ENCODE results near the gene ASNSD1.
"Not testable (repeated sequence)": the region's sequence is repeated elsewhere in the genome, so short reads cannot be mapped to it uniquely, and the experiment has no call there.

The ASNSD1 gene

GRCh38 chr2:189648846-189649509 lies 12.3 kb upstream of the ASNSD1 start:
- no peak for DNase-seq

GRCh38 chr2:189651284-189651683 lies 10.0 kb upstream of the ASNSD1 start:
- DNase-seq, result no peak

DNA sequence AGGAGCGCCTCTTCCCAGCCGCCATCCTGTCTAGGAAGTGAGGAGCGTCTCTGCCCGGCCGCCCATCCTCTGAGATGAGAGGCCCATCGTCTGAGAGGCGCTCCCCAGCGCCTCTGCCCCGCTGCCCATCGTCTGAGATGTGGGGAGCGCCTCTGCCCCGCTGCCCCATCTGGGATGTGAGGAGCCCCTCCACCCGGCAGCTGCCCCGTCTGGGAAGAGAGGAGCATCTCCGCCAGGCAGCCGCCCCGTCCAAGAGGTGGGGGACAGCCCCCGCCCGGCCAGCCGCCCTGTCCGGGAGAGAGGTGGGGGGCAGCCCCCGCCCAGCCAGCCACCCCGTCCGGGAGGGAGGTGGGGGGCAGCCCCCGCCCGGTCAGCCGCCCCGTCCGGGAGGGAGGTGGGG lies 7.8 kb upstream of the ASNSD1 start:
- not testable (repeated sequence) for DNase-seq

GRCh38 chr2:189654641-189655040 lies 6.6 kb upstream of the ASNSD1 start:
- DNase-seq, result no peak

DNA sequence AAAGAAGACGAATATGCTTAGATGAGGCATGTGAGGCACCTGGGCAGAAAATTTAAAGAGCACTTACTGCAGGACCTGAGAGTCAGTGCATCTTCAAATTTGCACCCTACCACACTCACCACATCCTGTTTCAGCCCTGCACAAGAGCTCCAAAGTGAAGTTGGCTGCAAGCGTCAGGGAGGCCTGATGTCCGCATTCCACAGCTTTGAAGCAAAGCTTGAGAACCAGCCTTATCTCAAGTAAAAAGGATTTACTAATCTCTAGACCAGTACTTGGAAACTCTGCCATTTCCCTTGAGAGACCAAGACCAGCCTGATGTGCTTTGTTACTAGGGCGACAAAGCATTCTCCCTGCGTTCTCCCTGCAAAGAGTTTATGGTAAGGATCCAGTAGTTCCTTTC lies 3.4 kb upstream of the ASNSD1 start:
- DNase-seq, result no peak

DNA sequence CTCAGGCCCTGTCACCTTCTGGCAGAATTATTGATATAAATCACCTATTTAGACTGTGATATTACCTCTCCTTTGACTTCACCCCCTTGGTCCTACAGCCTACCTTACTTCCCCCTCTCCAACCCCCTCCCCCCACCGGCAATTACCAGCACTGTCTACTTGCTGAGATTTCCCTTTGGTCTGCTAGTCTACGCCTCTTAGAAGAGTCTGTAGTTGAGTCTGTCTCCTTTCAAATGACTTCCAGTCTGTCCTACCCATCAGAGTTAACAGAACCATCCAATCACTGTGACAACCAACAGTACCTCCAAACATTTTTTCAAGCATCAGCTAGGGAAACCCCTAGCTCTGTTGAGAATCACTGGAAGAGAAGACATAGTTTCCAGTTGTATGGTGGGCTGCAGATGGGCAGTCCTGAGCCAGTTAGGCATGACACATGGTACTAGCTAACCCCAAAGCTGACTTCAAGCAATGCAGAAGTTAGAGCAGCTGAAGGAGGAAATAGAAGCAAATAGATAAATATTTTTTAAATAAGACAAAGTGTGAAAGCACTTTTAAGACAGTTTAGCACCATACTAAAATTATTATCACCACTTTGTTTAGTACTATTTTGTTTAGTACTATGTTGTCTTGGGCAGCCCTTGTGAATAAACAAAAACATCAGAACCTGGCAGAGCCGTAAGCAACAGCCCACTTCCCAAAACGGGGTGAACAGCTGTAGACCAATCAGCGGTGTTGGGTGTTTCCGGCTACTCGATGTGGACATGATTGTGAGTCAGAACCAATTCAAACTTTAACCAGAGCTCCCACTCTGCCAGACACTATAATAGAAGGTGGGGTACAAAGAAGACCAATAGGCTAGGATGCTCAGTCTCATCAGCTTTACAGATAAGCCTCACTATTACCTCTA lies 2.7 kb upstream of the ASNSD1 start:
- no peak for DNase-seq

DNA sequence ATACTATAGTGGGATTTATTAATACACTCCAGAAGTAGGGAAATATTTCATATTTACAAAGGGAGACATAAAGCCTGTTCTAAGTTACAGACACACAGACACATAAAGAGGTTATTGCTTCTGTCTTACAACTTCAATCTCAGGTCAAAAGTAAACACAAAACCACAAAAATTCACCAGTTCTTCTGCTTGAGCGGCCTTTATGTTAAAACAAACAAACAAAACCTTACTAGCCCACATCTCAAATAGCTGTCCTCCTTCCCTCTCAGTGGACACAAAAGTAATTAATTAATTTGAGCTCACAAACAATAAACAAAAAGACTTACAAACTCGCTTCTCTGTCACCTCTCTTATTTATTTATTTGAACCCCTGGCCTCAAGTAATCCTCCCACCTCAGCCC lies 1.5 kb upstream of the ASNSD1 start:
- no peak for DNase-seq

GRCh38 chr2:189660803-189661147 lies 484 bp upstream of the ASNSD1 start:
- no peak for DNase-seq

DNA sequence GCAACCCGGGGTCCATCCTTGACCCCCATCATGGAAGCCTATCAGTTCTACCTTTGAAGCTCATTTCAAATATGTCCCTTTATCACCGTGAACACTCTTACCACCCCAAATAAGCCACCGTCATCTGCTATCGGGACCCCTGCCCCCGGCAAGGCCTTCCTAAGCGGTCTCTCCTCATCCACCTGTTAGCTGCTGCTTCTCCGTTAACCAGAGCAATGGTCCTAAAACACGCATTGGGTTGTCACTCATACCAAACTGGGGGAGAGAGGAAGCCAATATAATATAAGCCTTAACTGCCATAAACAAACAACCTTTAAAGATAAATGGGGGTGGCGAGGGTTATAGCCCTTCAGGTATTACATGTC lies 680 bp downstream of the ASNSD1 start:
- DNase-seq, result no peak

GRCh38 chr2:189662669-189663226 lies 1.5 kb downstream of the ASNSD1 start:
- no peak for DNase-seq

- DNase-seq, result not testable (repeated sequence)
Observed at GRCh38 chr2:189663319-189663718, 2.1 kb downstream of the ASNSD1 start.

DNA sequence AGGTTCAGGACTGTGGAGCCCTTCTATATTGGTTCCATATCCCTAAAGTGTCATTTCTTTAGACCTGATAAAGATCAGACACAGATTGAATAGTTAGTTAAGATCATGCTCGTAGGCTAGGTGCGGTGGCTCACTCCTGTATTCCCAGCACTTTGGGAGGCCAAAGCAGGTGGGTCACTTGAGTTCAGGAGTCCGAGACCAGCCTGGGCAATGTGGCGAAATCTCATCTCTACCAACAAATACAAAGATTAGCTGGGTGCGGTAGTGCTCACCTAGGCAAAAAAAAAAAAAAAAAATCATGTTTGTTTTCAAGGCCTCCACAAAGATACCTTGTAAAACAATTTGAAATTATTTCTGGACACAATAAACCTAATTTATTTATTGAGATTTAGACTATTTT lies 8.7 kb downstream of the ASNSD1 start:
- no peak for DNase-seq

DNA sequence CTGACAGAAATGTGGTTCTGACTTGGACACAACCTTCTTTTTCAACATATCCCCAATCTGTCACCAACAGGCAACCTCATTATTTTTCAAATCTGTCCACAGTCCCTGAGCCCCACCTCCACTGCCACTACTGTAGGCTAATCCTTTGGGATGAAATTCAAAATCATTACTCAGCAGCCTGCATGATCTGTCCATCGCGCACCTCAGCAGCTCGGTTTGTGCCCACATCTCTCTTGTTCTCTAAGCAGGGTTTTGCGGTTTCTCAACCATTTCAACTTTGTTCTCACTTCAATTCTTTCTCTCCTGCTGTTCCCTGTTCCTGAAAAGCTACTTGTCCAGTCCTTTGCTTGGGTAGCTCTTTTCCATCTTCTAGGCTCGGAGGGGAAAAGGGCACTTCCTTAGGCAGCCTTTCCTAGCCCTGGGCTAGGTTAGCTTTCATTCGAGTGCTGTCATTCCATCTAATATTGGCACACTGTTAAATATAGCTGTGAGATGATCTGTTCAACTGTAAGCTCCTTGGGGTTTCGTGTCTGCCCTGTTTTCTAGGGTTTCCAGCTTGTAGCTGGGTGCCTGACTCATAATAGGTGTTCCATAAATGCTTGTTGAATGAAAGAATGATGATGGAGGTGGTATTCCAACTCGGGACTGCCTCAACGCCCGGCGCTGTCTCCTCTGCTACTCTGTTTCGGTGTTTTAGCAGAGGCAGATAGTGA lies 12.6 kb downstream of the ASNSD1 start:
- DNase-seq, result no peak

GRCh38 chr2:189674374-189675112 lies 13.3 kb downstream of the ASNSD1 start, which contains the start of gene ANKAR:
TSS of gene ANKAR (plus strand) at chr2:189674670. CDS start at chr2:189676491, 1,821 bp downstream.
- DNase-seq, result no peak

GRCh38 chr2:189676471-189676870 lies 15.2 kb downstream of the ASNSD1 start:
- DNase-seq, result no peak

DNA sequence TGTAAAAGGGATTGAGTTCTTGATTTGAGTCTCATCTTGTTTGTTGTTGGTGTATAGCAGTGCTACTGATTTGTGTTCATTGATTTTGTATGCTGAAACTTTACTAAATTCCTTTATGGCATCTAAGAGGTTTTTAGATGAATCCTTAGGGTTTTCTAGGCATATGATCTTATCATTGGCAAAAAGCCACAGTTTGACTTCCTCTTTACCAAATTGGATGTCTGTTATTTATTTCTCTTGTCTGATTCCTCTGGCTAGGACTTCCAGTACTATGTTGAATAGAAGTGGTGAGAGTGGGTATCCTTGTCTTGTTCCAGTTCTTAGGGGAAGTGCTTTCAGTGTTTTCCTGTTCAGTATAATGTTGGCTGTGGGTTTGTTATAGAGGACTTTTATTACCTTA lies 18.0 kb downstream of the ASNSD1 start:
- DNase-seq, result no peak

DNA sequence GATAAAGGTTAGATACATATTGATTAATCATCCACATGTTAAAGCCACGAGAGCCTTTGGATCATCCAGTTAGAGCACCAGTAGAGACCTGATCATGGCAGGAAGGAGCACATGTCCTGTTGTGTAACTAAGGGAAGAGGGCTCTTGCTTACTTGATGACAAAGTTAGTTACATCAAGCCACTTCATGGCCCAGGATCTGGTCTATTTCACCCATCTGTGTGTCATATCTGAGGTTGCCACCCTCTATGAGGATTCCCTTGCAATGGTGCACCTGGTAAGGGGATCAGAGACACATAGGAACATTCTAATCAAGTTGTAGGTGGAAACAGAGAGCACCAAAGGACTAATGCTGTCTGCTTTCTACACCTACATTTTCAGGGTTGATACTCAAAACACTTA lies 19.9 kb downstream of the ASNSD1 start:
- DNase-seq, result no peak

DNA sequence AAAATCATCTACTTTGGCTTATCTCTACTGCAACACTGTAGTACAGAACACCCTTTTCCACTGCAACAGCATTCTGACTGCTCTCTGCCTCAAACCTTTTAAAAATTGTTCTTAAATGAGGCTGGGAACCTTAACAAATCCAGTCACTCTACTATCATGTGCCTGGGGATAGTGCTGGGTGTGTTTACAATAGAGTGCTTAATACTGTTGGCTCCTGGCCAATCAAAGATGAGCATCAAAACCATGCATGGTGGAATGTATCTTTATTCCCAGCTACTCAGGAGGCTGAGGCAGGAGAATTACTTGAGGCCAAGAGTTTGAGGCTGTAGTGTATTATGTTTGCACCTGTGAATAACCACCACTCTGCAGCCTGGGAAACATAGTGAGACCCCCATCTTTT lies 20.6 kb downstream of the ASNSD1 start:
- DNase-seq, result no peak

DNA sequence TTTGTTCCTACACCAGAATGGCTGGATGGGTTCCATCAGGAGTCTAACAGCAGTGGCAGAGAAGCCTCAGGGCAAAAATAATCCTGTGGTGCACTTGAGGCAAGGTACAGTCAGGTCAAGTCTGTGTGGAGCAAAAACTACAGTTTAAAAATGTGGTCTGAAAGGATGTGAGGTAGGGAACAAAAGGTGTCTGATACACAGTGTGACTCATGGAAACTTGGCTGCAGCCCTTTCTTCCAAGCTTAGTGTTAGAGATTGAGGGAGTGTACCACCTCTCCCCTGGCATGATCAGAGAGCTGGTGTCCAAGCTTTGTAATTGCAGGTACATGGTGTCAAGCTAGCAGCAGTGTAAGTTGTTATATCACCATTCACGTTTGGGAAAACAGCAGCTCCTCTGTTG lies 22.1 kb downstream of the ASNSD1 start:
- no peak for DNase-seq

DNA sequence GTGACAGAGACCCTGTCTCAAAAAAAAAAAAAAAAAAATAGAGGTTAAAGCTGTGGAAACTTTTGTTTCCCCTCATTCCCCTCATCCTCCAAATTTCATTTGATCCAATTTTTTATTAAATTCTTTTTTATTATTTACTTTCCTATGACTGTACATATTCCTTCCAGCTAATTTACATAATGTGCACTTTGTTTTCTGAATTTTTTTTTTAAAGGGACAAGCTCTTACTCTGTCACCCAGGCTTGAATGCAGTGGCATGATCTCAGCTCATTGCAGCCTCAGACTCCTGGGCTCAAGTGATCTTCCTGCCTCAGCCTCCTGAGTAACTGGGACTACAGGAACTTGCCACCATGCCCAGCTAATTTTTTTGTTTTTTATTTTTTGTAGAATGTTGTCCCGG lies 23.6 kb downstream of the ASNSD1 start:
- DNase-seq, result no peak

DNA sequence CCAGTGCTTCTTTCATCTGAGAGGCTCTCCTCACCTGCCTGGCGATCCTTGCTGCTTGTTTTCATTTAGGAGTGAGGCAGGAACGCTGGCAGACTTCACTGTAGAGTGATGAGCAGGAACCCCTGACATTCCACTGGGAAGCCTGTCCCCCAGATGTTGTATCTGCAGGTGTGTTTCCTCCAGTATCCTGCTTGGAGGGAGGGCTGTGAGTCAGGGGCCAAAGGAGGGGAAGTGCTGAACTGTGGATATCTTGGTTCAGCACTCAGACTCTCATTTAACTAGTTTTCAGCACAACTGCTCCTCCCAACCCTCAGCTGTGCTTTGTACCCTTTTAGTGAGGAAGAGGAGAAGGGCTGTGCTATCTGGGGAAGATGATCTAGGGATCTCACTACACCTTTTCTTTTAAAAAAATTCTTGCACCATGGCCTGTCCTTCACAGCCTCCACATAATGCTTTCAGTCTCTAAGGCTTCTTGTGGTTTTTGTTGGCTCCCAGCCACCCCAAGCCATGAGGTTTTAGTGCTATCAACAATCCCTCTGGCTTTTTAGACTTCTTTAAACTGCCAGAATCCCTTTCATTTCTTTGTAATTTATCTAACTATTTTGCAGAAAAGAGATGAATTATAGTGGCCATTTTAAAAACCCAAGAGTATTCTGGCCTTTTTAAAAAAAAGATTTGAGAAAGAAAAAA lies 24.4 kb downstream of the ASNSD1 start:
- no peak for DNase-seq

- DNase-seq, result not testable (repeated sequence)
Observed at GRCh38 chr2:189687796-189688195, 26.5 kb downstream of the ASNSD1 start.

All from NCI-H187 (cell line).